Putamen (tissue), 1 donor: Measurements from ENCODE around the gene KIAA0319L.
A peak's percentile ranks its signal among the peaks of the same experiment; 100 is the strongest.

Experiments
- DNase-seq: peaks from one replicate; pipeline ENCODE4 v3.0.0-alpha.2; 2016; ENCODE audit warnings: low spot score

Gene KIAA0319L

DNA sequence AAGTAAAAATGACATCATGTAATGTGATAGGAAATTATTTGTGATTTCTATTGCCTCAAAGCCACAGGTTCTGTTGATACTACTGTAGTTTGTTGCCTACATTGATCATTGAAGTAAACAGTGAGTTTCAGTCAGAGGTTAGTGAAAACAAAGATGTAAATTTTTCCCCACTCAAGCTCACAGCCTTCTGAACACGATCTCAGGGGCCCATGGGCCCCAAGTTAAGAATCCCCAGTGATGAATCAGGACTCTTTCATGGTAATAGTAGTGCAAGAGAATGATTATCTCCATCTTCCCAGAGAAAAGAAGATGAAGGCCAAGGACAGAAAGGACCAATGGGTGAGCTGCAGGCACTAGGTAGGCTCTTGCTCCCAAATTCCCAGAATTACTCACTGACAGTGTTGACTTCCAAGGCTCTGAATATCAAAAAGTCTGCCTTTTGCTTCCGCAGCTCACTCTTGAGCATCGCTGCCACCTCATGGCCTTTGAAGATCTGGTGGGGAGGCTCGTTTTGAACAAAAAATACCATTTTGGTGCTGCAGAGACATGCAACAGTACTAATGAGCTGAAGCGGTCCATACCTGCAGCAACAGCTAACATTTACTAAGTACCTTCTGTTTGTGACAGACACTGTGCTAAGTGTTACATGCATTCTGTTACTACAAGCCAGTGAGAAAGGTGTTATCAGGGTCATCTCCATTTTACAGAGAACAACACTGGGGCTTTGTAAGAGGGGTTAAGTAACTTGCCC is 113.3 kb downstream of the KIAA0319L start:
- no peak for DNase-seq

- no peak for DNase-seq
Observed at GRCh38 chr1:35442734-35443133, 114.5 kb downstream of the KIAA0319L start.

DNA sequence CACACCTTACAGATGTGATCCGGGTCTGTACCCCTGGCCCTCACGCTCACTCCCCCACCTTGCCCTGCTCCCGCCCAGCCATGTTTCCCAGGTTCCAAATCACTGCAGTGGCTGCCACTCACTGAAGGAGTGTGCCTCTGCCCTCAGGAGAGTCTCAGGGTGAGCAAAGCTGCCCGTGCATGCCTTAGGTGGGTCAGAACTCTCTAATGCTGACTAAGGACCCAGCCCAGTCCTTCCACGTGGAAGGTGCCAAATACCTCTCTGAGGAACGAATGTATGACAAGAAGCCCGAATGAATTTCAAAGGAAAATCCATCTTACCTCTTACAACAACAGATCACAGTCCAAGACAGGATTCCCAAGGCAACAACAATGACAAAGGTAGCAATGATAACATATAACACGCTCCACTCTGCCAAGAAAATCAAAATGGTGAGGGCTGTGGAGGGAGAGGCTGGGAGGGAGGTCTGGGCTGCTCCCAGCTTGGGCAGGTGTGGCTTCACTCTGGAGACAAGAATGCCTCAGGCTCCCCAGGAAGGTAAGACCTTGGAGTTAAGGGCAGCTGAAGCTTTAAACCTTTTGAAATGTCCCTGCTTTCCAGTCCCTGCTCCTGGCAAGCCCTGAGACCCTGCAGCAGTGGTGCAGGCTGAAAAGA is 115.2 kb downstream of the KIAA0319L start:
- DNase-seq: no peak

DNA sequence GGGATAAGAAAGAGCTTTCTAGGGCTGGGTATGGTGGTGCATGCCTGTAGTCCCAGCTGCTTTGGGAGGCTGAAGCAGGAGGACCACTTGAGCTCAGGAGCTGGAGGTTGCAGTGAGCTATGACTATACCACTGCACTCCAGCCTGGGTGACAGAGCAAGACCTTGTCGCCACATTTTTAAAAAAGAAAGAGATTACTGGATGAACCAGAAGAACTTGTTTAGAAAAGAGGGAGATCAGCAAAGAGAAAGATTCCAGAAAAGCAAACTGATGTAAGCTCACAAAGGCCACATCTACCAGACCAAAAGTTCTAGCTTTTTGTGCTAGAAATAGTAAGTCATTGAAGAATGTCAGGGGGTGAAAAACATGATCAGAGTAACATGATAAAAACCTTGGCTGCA is 117.6 kb downstream of the KIAA0319L start:
- DNase-seq: no peak

GRCh38 chr1:35437200-35437599 is 120.0 kb downstream of the KIAA0319L start:
- DNase-seq: peak; percentile 58

GRCh38 chr1:35436078-35436477 is 121.1 kb downstream of the KIAA0319L start:
- no peak for DNase-seq

- DNase-seq: no peak
Observed at GRCh38 chr1:35434703-35435102, 122.5 kb downstream of the KIAA0319L start.

DNA sequence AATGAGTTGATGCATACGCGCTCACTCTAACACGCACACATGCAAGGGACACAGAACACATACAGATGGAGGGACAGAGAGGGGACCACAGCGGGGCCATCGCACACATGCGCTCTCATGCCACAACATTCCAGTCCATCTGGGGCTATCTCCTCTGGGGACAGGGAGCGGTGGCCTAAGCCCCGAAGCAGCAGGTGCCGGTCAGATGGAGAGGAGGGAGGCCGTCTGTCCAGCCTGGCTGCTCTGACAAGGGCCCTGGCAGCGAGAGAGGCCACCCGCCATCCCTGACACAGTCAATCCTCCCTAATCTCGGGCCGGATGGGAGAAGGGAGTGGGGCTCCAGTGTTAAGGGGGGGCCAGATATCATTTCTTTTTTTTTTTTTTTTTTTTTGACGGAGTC is 123.5 kb downstream of the KIAA0319L start:
- DNase-seq: no peak

GRCh38 chr1:35432231-35432630 is 125.0 kb downstream of the KIAA0319L start:
- peak; percentile 32 for DNase-seq

- no peak for DNase-seq
Observed at GRCh38 chr1:35431173-35431599, 126.0 kb downstream of the KIAA0319L start.

GRCh38 chr1:35430762-35431161 is 126.4 kb downstream of the KIAA0319L start:
- DNase-seq: no peak

DNA sequence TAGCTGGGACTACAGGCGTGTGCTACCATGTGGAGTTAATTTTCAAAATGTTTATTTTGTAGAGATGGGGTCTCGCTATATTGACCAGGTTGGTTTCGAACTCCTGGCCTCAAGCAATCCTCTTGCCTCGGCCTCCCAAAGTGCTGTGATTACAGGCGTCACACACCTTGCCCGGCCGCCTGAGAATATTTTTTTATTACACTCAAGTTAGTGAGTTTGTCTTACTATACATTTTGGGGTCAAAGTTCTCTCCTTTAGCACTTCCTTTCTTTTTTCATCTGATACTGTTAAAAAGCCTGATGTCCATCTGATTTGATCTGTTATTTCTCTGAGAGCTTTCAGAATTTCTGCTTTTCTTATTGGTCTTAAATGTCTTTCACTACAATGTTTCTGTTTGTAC is 128.8 kb downstream of the KIAA0319L start:
- no peak for DNase-seq

- no peak for DNase-seq
Observed at GRCh38 chr1:35426097-35426586, 131.1 kb downstream of the KIAA0319L start.

- DNase-seq: no peak
Observed at GRCh38 chr1:35408925-35409324, 148.3 kb downstream of the KIAA0319L start.

DNA sequence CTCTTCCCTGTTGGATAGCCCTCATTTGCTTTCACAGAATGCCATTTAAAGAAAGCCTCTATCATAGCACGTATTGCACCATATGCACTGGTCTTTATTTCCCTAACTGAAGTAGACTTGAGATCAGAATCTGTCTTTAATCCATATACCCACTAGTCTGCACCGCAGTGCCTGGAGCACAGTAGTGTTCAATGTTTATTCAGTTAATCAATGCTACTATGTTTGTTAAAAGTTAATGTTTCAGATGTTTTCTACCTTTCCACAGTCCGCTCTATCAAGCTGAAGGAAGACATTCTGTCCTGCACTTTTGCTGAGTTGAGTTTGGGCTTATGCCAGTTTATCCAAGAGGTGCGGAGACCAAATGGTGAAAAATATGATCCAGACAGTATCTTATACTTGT is 149.5 kb downstream of the KIAA0319L start:
- DNase-seq: no peak

GRCh38 chr1:35406103-35406502 is 151.1 kb downstream of the KIAA0319L start:
- DNase-seq: no peak

- DNase-seq: no peak
Observed at GRCh38 chr1:35401049-35401448, 156.2 kb downstream of the KIAA0319L start.

DNA sequence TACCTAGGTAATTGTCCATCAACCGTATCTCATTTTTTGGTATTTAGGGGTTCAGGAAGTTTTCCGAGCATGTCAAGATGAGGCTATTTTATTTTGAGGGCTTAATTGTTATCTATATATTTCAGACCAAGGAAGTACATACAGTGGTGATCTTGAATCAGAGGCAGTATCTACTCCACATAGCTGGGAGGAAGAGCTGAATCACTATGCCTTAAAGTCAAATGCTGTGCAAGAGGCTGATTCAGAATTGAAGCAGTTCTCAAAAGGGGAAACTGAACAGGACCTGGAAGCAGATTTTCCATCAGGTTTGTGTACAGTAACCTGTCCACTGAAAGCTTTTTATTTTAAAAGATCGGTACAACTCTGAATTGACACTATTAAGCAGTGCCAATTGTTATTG is 158.5 kb downstream of the KIAA0319L start:
- no peak for DNase-seq

GRCh38 chr1:35394386-35394785 is 162.8 kb downstream of the KIAA0319L start:
- DNase-seq: no peak

DNA sequence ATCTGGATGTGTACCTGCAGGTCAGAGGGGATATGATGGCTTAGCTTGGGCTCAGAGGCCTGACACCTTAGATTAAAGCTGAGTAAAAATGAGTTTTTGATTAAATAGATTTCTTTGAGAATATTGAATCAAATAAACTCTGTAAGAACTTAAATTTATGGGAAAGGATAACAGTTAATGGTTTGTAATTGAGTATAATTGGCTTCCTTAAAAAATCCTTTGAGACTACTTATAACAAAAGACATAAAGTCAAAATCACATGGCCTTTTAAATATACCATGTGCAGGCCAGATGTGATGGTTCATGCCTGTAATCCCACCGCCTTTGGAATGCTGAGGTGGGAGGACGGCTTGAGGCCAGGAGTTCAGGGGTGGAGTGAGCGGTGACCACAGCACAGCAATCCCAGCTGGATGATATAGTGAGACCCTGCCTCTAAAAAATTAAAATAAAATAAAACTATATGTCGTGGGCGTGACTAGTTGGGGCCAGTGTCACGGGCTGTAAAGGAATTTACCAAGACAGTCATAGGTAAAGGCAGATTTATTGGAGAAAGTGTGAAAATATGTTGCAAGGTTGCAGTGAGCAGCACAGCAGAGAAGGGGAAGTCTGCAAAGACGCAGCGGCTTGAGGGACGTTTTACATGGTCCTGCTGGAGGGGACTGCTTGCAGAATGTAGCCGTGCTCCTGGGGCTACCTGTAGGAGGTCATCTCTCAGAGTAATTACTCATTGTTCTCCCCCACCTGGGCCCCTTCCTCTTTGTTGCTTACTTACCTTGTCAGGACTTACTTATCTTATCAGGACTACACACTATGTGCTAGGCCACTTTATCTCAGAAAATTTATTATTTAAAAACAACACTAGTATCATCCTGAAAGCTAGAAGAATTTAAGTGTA is 166.4 kb downstream of the KIAA0319L start:
- DNase-seq: no peak

DNA sequence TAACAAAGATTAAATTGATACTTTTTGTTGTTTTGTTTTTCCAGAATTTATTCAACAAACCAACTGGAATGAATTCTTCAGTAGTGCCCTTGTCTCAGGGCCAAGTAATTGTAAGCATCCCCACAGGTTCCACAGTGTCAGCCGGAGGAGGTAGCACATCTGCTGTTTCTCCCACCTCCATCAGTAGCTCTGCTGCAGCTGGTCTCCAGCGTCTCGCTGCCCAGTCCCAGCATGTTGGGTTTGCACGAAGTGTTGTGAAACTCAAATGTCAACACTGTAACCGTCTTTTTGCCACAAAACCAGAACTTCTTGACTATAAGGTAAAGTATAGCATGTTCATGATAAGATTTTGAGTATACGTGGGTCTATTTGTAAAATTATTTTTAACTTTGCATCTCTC is 170.2 kb downstream of the KIAA0319L start:
- no peak for DNase-seq

- no peak for DNase-seq
Observed at GRCh38 chr1:35386290-35386689, 170.9 kb downstream of the KIAA0319L start.
